Mesendoderm (in vitro differentiated cells): ENCODE results near the gene CFLAR.

Experiments used
- DNase-seq: peaks from one replicate; pipeline ENCODE4 v3.0.0; 2013
- H2AK5ac ChIP-seq: 2 replicates; pipeline ENCODE4 v1.6.1; 2013; ENCODE audit warnings: low read length, inconsistent platforms
- H2BK120ac ChIP-seq: 2 replicates; pipeline ENCODE4 v1.6.1; 2013; ENCODE audit warnings: low read depth, mild to moderate bottlenecking, low read length, moderate library complexity, mixed read lengths
- H2BK15ac ChIP-seq: replicated peaks from 2 replicates; pipeline ENCODE4 v1.6.1; 2013; ENCODE audit warnings: low read depth, mild to moderate bottlenecking, moderate library complexity
- H2BK5ac ChIP-seq: 2 replicates; pipeline ENCODE4 v1.6.1; 2013; ENCODE audit warnings: low read length, inconsistent platforms
- H3K18ac ChIP-seq: 2 replicates; pipeline ENCODE4 v1.6.1; 2013; ENCODE audit warnings: mild to moderate bottlenecking, low read length, mixed read lengths
- H3K23ac ChIP-seq: one replicate; pipeline ENCODE4 v1.6.1; 2013; ENCODE audit warnings: low read length
- H3K27ac ChIP-seq: 2 replicates; pipeline ENCODE4 v1.5.1; 2013; ENCODE audit warnings: low read depth, mild to moderate bottlenecking, inconsistent platforms, low read length, moderate library complexity
- H3K27me3 ChIP-seq: 2 replicates; pipeline ENCODE4 v1.6.1; 2013; ENCODE audit warnings: low read length, control low read depth, mild to moderate bottlenecking, inconsistent platforms; ENCODE audit not compliant: insufficient read depth, poor library complexity
- H3K36me3 ChIP-seq: 2 replicates; pipeline ENCODE4 v1.6.1; 2013; ENCODE audit warnings: low read length, inconsistent platforms; ENCODE audit not compliant: control insufficient read depth, insufficient read depth
- H3K4ac ChIP-seq: one replicate; pipeline ENCODE4 v1.6.1; 2013; ENCODE audit warnings: low read depth, mild to moderate bottlenecking, low read length, moderate library complexity
- H3K4me1 ChIP-seq: 2 replicates; pipeline ENCODE4 v1.6.1; 2013; ENCODE audit warnings: low read depth, low read length, inconsistent platforms; ENCODE audit not compliant: control insufficient read depth
- H3K4me2 ChIP-seq: 2 replicates; pipeline ENCODE4 v1.6.1; 2013; ENCODE audit warnings: low read length
- H3K4me3 ChIP-seq: 2 replicates; pipeline ENCODE4 v1.5.1; 2013; ENCODE audit warnings: mild to moderate bottlenecking, low read length
- H3K56ac ChIP-seq: one replicate; pipeline ENCODE4 v1.6.1; 2013; ENCODE audit warnings: low read length
- H3K79me1 ChIP-seq: 2 replicates; pipeline ENCODE4 v1.6.1; 2013; ENCODE audit warnings: low read length, inconsistent platforms
- H3K79me2 ChIP-seq: 2 replicates; pipeline ENCODE4 v1.6.1; 2013; ENCODE audit warnings: mild to moderate bottlenecking, low read length; ENCODE audit not compliant: control insufficient read depth, insufficient read depth
- H3K9ac ChIP-seq: 2 replicates; pipeline ENCODE4 v1.6.1; 2013; ENCODE audit warnings: low read length, inconsistent platforms
- H4K5ac ChIP-seq: one replicate; pipeline ENCODE4 v1.6.1; 2013; ENCODE audit warnings: low read length
- H4K8ac ChIP-seq: one replicate; pipeline ENCODE4 v1.6.1; 2013; ENCODE audit warnings: low read depth, mild to moderate bottlenecking, control low read depth, low read length, moderate library complexity
- WGBS: extraction: QIAGEN DNeasy Blood & Tissue Kit; methylation state at CpG from one replicate; pipeline ENCODE4 v1.1.7; 2013; ENCODE audit warnings: low lambda C conversion rate, missing lambda C conversion rate; ENCODE audit not compliant: insufficient coverage; ENCODE audit errors: extremely low coverage; 5-methylcytosine and 5-hydroxymethylcytosine counted together

The CFLAR gene

DNA sequence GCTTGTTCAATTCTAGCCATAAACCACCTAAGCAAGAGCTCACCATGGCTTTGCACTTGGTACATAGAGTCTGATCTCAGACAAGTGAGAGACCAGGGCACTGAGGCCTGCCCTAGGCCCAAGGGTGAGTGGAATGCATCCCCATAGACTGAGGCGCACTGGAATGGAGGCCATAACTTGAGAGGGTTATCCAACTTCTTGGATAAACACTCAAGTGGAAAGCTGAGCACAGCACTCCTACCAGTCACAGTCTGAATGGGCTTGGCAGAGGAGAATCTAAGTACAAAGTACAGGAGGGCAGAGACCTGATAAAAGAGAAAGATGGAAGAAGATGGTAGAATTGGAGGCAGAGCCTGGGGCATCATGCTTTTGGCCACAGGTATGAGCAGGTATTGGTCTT, 36.6 kb downstream of the CFLAR start:
- H3K79me1 ChIP-seq: no peaks in the 10 kb centered on the region
- no peak overlapping the region for H3K4ac ChIP-seq
- H3K27ac ChIP-seq: no peak overlapping the region
- no CpG with 5 or more reads among the region's 1 CpG for WGBS
- H4K5ac ChIP-seq: no peak overlapping the region
- no peaks in the 10 kb centered on the region for H3K79me2 ChIP-seq
- no peak overlapping the region for H2BK120ac ChIP-seq
- H2BK5ac ChIP-seq: no peak overlapping the region
- peak overlapping the region; percentile 22 for H3K56ac ChIP-seq
- no peak overlapping the region for H2BK15ac ChIP-seq
- no peak overlapping the region for H3K18ac ChIP-seq
- no peak overlapping the region for H4K8ac ChIP-seq
- H3K4me2 ChIP-seq: no peak overlapping the region
- H2AK5ac ChIP-seq: peak overlapping the region; percentile 81
- H3K4me1 ChIP-seq: no peaks in the 10 kb centered on the region
- DNase-seq: no peak
- H3K27me3 ChIP-seq: no peaks in the 10 kb centered on the region
- no peak overlapping the region for H3K23ac ChIP-seq
- H3K4me3 ChIP-seq: no peak overlapping the region
- no peak overlapping the region for H3K9ac ChIP-seq
- H3K36me3 ChIP-seq: no peaks in the 10 kb centered on the region

DNA sequence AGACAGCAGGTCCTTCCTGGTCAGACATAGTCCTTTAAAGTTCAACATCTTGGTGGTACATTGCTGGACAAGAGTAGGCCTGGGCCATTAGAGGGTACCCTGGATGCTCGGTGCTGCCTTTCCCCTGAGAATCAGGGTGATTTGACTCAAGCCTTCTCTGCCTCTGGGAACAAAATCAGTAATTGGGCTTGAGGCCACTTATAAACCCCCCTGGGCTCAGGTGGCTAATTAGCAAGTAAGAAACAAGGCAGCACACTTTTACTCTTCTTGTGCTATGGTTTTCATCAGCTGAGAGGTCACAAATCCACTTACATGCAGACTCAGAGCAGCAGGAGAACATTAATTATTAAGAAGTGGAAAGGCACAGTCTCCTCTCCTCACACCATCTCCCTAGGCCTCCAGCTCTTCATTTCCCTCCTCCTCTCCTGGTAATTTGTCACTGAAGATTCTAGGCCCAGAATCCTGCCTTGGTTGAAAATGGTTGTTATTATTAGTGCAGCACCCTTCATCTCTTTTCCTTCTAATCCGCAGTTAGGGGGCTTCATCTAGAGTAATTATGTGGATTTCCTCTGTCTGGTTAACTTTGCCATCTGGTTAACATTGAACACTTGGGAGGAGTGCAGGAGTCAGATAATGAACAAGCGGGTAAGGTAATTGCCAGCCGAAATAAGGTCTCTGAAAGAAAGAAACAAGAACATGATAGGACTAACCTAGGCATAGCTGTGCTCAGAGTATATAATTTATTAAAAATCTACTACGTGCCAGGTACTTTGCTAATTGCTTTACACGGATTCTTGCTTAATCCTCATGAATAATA, 37.2 kb downstream of the CFLAR start:
- H3K4me2 ChIP-seq: no peak overlapping the region
- no peak overlapping the region for H3K27ac ChIP-seq

DNA sequence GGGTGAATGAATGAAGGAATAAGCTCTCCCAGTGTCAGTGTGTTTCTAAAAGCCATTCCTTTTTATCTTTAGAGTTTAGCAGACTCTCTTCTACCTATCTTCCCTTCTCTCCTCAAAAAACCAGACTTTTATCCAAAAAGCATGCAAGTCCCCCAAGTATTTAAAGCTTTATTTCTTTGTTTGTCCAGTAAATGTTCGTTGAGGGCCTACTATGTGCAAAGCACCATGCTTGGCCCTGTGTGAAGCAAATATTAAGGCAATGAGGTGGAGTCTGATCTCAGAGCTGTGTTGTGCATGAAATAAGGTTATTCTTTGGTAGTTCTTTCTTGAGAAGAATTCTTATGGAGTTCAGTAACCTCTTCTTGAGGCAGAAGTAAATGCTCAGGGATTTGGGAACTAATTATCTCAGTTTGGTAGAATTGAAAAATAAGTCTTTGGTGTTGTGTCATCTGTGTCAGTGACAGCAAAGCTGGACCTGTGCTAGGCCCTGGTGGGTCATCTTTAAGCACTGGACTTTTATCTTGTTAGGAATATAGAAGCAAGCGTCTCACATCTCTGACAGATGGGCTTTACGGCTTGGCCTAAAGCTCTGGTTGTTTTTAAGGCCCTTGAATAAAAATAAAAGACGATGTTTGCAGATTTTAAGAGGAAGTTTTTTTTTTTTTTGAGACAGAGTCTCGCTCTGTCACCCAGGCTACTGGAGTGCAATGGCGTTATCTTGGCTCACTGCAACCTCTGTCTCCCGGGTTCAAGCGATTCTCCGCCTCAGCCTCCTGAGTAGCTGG, 38.8 kb downstream of the CFLAR start:
- Histone ChIP-seq H3K23ac (no peak overlapping the region), H4K8ac (no peak overlapping the region), H2BK15ac (no peak overlapping the region), H3K79me2 (no peaks in the 10 kb centered on the region), H3K79me1 (no peaks in the 10 kb centered on the region), H3K9ac (no peak overlapping the region), H3K27ac (no peak overlapping the region), H4K5ac (no peak overlapping the region), H2BK120ac (no peak overlapping the region), H3K4ac (no peak overlapping the region), H3K4me2 (no peak overlapping the region), H3K36me3 (no peaks in the 10 kb centered on the region), H3K4me3 (no peak overlapping the region), H3K4me1 (peaks cover 4% of the 10 kb centered on the region), H3K56ac (no peak overlapping the region), H2BK5ac (no peak overlapping the region), H3K27me3 (no peaks in the 10 kb centered on the region), H2AK5ac (no peak overlapping the region), H3K18ac (no peak overlapping the region)
- WGBS: no CpG with 5 or more reads among the region's 9 CpGs
- no peak for DNase-seq

More for the DNA sequence above, 37.2 kb downstream of the CFLAR start:
- WGBS: no CpG with 5 or more reads among the region's 6 CpGs
- H2BK15ac ChIP-seq: no peak overlapping the region
- no peaks in the 10 kb centered on the region for H3K36me3 ChIP-seq
- H2BK120ac ChIP-seq: no peak overlapping the region
- H3K23ac ChIP-seq: no peak overlapping the region
- H2AK5ac ChIP-seq: no peak overlapping the region
- H3K4me1 ChIP-seq: peaks cover 4% of the 10 kb centered on the region
- no peak overlapping the region for H3K56ac ChIP-seq
- no peak overlapping the region for H2BK5ac ChIP-seq
- H3K18ac ChIP-seq: no peak overlapping the region
- no peak overlapping the region for H3K4me3 ChIP-seq
- H3K4ac ChIP-seq: no peak overlapping the region
- H3K27me3 ChIP-seq: no peaks in the 10 kb centered on the region
- H3K9ac ChIP-seq: no peak overlapping the region
- H4K8ac ChIP-seq: no peak overlapping the region
- H3K79me2 ChIP-seq: no peaks in the 10 kb centered on the region
- no peak for DNase-seq
- no peak overlapping the region for H4K5ac ChIP-seq
- no peaks in the 10 kb centered on the region for H3K79me1 ChIP-seq

GRCh38 chr2:201156036-201156435, 40.1 kb downstream of the CFLAR start:
- H2BK15ac ChIP-seq: no peak overlapping the region
- no peak overlapping the region for H2AK5ac ChIP-seq
- H3K9ac ChIP-seq: no peak overlapping the region
- no peak overlapping the region for H3K4ac ChIP-seq
- DNase-seq: no peak
- H4K8ac ChIP-seq: no peak overlapping the region
- WGBS: no CpG with 5 or more reads among the region's 6 CpGs
- H3K4me1 ChIP-seq: peaks cover 4% of the 10 kb centered on the region
- no peaks in the 10 kb centered on the region for H3K79me1 ChIP-seq
- no peak overlapping the region for H3K27ac ChIP-seq
- no peak overlapping the region for H3K4me3 ChIP-seq
- H3K27me3 ChIP-seq: no peaks in the 10 kb centered on the region
- no peaks in the 10 kb centered on the region for H3K36me3 ChIP-seq
- no peak overlapping the region for H3K4me2 ChIP-seq
- no peak overlapping the region for H2BK5ac ChIP-seq
- no peak overlapping the region for H4K5ac ChIP-seq
- no peak overlapping the region for H2BK120ac ChIP-seq
- H3K23ac ChIP-seq: no peak overlapping the region
- no peaks in the 10 kb centered on the region for H3K79me2 ChIP-seq
- H3K18ac ChIP-seq: no peak overlapping the region
- no peak overlapping the region for H3K56ac ChIP-seq

GRCh38 chr2:201156640-201157039, 40.7 kb downstream of the CFLAR start:
- no peak overlapping the region for H2BK120ac ChIP-seq
- H3K9ac ChIP-seq: no peak overlapping the region
- no peak overlapping the region for H2BK15ac ChIP-seq
- no peak overlapping the region for H3K23ac ChIP-seq
- no peak overlapping the region for H4K5ac ChIP-seq
- no peak overlapping the region for H3K18ac ChIP-seq
- H3K27me3 ChIP-seq: no peaks in the 10 kb centered on the region
- no peak overlapping the region for H3K4me2 ChIP-seq
- no peak overlapping the region for H2BK5ac ChIP-seq
- H2AK5ac ChIP-seq: no peak overlapping the region
- peaks cover 4% of the 10 kb centered on the region for H3K4me1 ChIP-seq
- no peaks in the 10 kb centered on the region for H3K36me3 ChIP-seq
- no peak overlapping the region for H3K27ac ChIP-seq
- no peak overlapping the region for H4K8ac ChIP-seq
- H3K79me1 ChIP-seq: no peaks in the 10 kb centered on the region
- no peak overlapping the region for H3K56ac ChIP-seq
- no peak overlapping the region for H3K4me3 ChIP-seq
- H3K79me2 ChIP-seq: no peaks in the 10 kb centered on the region
- no CpG with 5 or more reads among the region's 1 CpG for WGBS
- DNase-seq: no peak
- H3K4ac ChIP-seq: no peak overlapping the region
